CD4-positive, alpha-beta memory T cell (primary cell): Measurements from ENCODE around the gene ZMIZ1. TPM values are rescaled to one million over a fixed set of nuclear protein-coding genes. Genes with fewer than 3 reads are reported as not detected.

Experiments
- CTCF ChIA-PET: fragments of 350-600 bp; sonication (Branson Sonifier 250); formaldehyde crosslinking; loops from one replicate; lab custom pipeline; 2021; ENCODE audit warnings: inconsistent platforms; ENCODE audit not compliant: partially characterized antibody; lab: Charles Lee
- POLR2A ChIA-PET: fragments of 350-600 bp; sonication (Branson Sonifier 250); formaldehyde crosslinking; loops from one replicate; lab custom pipeline; 2021; ENCODE audit not compliant: partially characterized antibody; lab: Charles Lee
- DNase-seq, 5 donors: peaks; one replicate each; pipeline versions ENCODE4 v3.0.0 to v3.0.0-alpha.2; 2020 to 2022; ENCODE audit warnings: mixed read lengths in 1 of 5
- H3K27ac ChIP-seq: one replicate; pipeline ENCODE4 v1.7.0; 2013; ENCODE audit warnings: low read depth, low read length
- H3K27me3 ChIP-seq: 2 replicates; pipeline ENCODE4 v1.7.0; 2013; ENCODE audit warnings: mild to moderate bottlenecking, low read length, moderate library complexity; ENCODE audit not compliant: insufficient read depth
- H3K36me3 ChIP-seq: 2 replicates; pipeline ENCODE4 v1.7.0; 2013; ENCODE audit warnings: mild to moderate bottlenecking, low read length, moderate library complexity; ENCODE audit not compliant: insufficient read depth
- H3K4me1 ChIP-seq: 2 replicates; pipeline ENCODE4 v1.7.0; 2013; ENCODE audit warnings: mild to moderate bottlenecking, low read length, moderate library complexity; ENCODE audit not compliant: insufficient read depth
- H3K4me3 ChIP-seq, 2 donors: one replicate each; pipeline ENCODE4 v1.7.0; 2013; ENCODE audit warnings: low read length in 2 of 2, mild to moderate bottlenecking in 1 of 2
- H3K9me3 ChIP-seq, 2 donors: one replicate each; pipeline ENCODE4 v1.7.0; 2013; ENCODE audit warnings: low read length in 2 of 2, control low read depth in 1 of 2; ENCODE audit not compliant: control insufficient read depth in 1 of 2
- H3K27ac Mint-ChIP-seq, 7 donors: one replicate each; pipeline ENCODE4 v1.8.0; 2020 to 2021; ENCODE audit warnings: mixed read lengths in 7 of 7, mild to moderate bottlenecking in 6 of 7, inconsistent platforms in 3 of 7, moderate library complexity in 3 of 7
- H3K27me3 Mint-ChIP-seq, 2 donors: one replicate each; pipeline ENCODE4 v1.8.0; 2020 to 2021; ENCODE audit warnings: mixed read lengths in 2 of 2
- H3K36me3 Mint-ChIP-seq, 2 donors: one replicate each; pipeline ENCODE4 v1.8.0; 2020 to 2021; ENCODE audit warnings: mixed read lengths in 2 of 2, inconsistent platforms in 1 of 2, mild to moderate bottlenecking in 1 of 2
- H3K4me1 Mint-ChIP-seq, 4 donors: one replicate each; pipeline ENCODE4 v1.8.0; 2020 to 2021; ENCODE audit warnings: mixed read lengths in 4 of 4, mild to moderate bottlenecking in 1 of 4
- H3K4me3 Mint-ChIP-seq, 8 donors: one replicate each; pipeline ENCODE4 v1.8.0; 2020 to 2021; ENCODE audit warnings: mixed read lengths in 8 of 8, mild to moderate bottlenecking in 7 of 8, moderate library complexity in 6 of 8, inconsistent platforms in 3 of 8
- H3K9me3 Mint-ChIP-seq, 8 donors: one replicate each; pipeline ENCODE4 v1.8.0; 2020 to 2021; ENCODE audit warnings: mixed read lengths in 8 of 8, mild to moderate bottlenecking in 5 of 8, inconsistent platforms in 3 of 8, moderate library complexity in 1 of 8
- intact Hi-C: fragments of 100-400 bp; cut with micrococcal nuclease; formaldehyde crosslinking; loops from one replicate; pipeline ENCODE4 v1.15.1; 2023
- polyA plus RNA-seq, 2 donors: library from polyadenylated mRNA; unstranded; fragments of 300-500 nt; fragmentation: Illumina TruSeq; gene quantifications; one replicate each; pipeline ENCODE4 v1.2.3, GENCODE V29; 2021
- total RNA-seq, 2 experiments: library from RNA; stranded (reverse); gene quantifications; one replicate each; pipeline ENCODE4 v1.2.3, GENCODE V29; 2021

The ZMIZ1 gene
- total and polyA plus RNA-seq, 4 experiments from 2014 or later, result 0.58 to 25.4 (median 14.0) TPM

GRCh38 chr10:79124066-79124465 lies 55.3 kb downstream of the ZMIZ1 start:
- no peak for DNase-seq
- H3K9me3 ChIP-seq, result no peaks in the 10 kb centered on the region
- no peaks in the 10 kb centered on the region for H3K4me1 ChIP-seq
- no peak overlapping the region for H3K4me3 ChIP-seq
- POLR2A ChIA-PET, result no interaction called here
- H3K4me3 Mint-ChIP-seq, result no peak overlapping the region
- no peaks in the 10 kb centered on the region for H3K9me3 Mint-ChIP-seq
- H3K27me3 Mint-ChIP-seq, result no peaks in the 10 kb centered on the region
- peaks cover 14% of the 10 kb centered on the region for H3K36me3 ChIP-seq
- peaks cover 4 to 16% (median 12%) of the 10 kb centered on the region in 4 donors for H3K4me1 Mint-ChIP-seq
- intact Hi-C loops, result no loop called here
- no peak overlapping the region for H3K27ac ChIP-seq
- peaks cover 13 to 27% of the 10 kb centered on the region in 2 donors for H3K36me3 Mint-ChIP-seq
- H3K27ac Mint-ChIP-seq, result peak overlapping the region in 1 of 7 donors; percentile 62
- H3K27me3 ChIP-seq, result no peaks in the 10 kb centered on the region
- CTCF ChIA-PET, result interaction anchor here (1.3 to 1.5 kb wide), 2 partner anchors 16 to 272 kb away, joined by 3 to 5 read pairs; no protein-coding TSS in a partner anchor

- no peak overlapping the region for H3K27ac ChIP-seq
- no peak overlapping the region for H3K4me3 ChIP-seq
- intact Hi-C loops, result no loop called here
- Mint-ChIP-seq H3K4me1 (peaks cover 4 to 15% (median 10%) of the 10 kb centered on the region in 4 donors), H3K4me3 (no peak overlapping the region), H3K27ac (no peak overlapping the region), H3K27me3 (no peaks in the 10 kb centered on the region), H3K36me3 (peaks cover 9 to 18% of the 10 kb centered on the region in 2 donors), H3K9me3 (no peaks in the 10 kb centered on the region)
- peaks cover 8% of the 10 kb centered on the region for H3K36me3 ChIP-seq
- no peaks in the 10 kb centered on the region for H3K4me1 ChIP-seq
- ChIA-PET POLR2A (no interaction called here), CTCF (interaction anchor here (1.3 kb wide), 1 partner anchor 273 kb away, joined by 3 read pairs; no protein-coding TSS in a partner anchor)
- H3K27me3 ChIP-seq, result no peaks in the 10 kb centered on the region
- H3K9me3 ChIP-seq, result no peaks in the 10 kb centered on the region
- no peak for DNase-seq
Measured at GRCh38 chr10:79125092-79125491, 56.3 kb downstream of the ZMIZ1 start.

- Mint-ChIP-seq H3K9me3 (no peaks in the 10 kb centered on the region), H3K27ac (no peak overlapping the region), H3K4me3 (no peak overlapping the region), H3K4me1 (peaks cover 4 to 19% (median 10%) of the 10 kb centered on the region in 4 donors), H3K36me3 (peaks cover 0 to 20% of the 10 kb centered on the region in 2 donors), H3K27me3 (no peaks in the 10 kb centered on the region)
- H3K36me3 ChIP-seq, result peaks cover 3% of the 10 kb centered on the region
- no peak overlapping the region for H3K4me3 ChIP-seq
- H3K4me1 ChIP-seq, result no peaks in the 10 kb centered on the region
- H3K27ac ChIP-seq, result no peak overlapping the region
- CTCF ChIA-PET, result no interaction called here
- POLR2A ChIA-PET, result no interaction called here
- H3K27me3 ChIP-seq, result no peaks in the 10 kb centered on the region
- no peak for DNase-seq
- H3K9me3 ChIP-seq, result no peaks in the 10 kb centered on the region
- intact Hi-C loops, result no loop called here
Measured at GRCh38 chr10:79126351-79127080, 57.8 kb downstream of the ZMIZ1 start.

- peaks cover 4 to 26% (median 10%) of the 10 kb centered on the region in 4 donors for H3K4me1 Mint-ChIP-seq
- Histone ChIP-seq H3K36me3 (peaks cover 3% of the 10 kb centered on the region), H3K4me1 (no peaks in the 10 kb centered on the region), H3K27ac (no peak overlapping the region), H3K4me3 (no peak overlapping the region), H3K27me3 (no peaks in the 10 kb centered on the region), H3K9me3 (no peaks in the 10 kb centered on the region)
- ChIA-PET POLR2A (no interaction called here), CTCF (no interaction called here)
- no peaks in the 10 kb centered on the region for H3K9me3 Mint-ChIP-seq
- intact Hi-C loops, result no loop called here
- H3K27me3 Mint-ChIP-seq, result no peaks in the 10 kb centered on the region
- H3K4me3 Mint-ChIP-seq, result no peak overlapping the region
- DNase-seq, result no peak
- H3K36me3 Mint-ChIP-seq, result peaks cover 0 to 20% of the 10 kb centered on the region in 2 donors
- H3K27ac Mint-ChIP-seq, result peak overlapping the region in 1 of 7 donors; percentile 43
Measured at GRCh38 chr10:79127151-79127961, 58.6 kb downstream of the ZMIZ1 start.

GRCh38 chr10:79128241-79128922 lies 59.6 kb downstream of the ZMIZ1 start:
- no peak overlapping the region for H3K27ac ChIP-seq
- H3K27me3 Mint-ChIP-seq, result no peaks in the 10 kb centered on the region
- no peaks in the 10 kb centered on the region for H3K27me3 ChIP-seq
- CTCF ChIA-PET, result no interaction called here
- H3K4me3 ChIP-seq, result no peak overlapping the region
- H3K36me3 Mint-ChIP-seq, result peaks cover 0 to 24% of the 10 kb centered on the region in 2 donors
- intact Hi-C loops, result no loop called here
- DNase-seq, result no peak
- peaks cover 4 to 26% (median 11%) of the 10 kb centered on the region in 4 donors for H3K4me1 Mint-ChIP-seq
- H3K36me3 ChIP-seq, result peaks cover 3% of the 10 kb centered on the region
- H3K4me3 Mint-ChIP-seq, result no peak overlapping the region
- H3K9me3 Mint-ChIP-seq, result no peaks in the 10 kb centered on the region
- POLR2A ChIA-PET, result no interaction called here
- no peaks in the 10 kb centered on the region for H3K4me1 ChIP-seq
- H3K27ac Mint-ChIP-seq, result peak overlapping the region in 5 of 7 donors; percentile 3 to 50 (median 22)
- no peaks in the 10 kb centered on the region for H3K9me3 ChIP-seq

GRCh38 chr10:79128923-79129305 lies 60.1 kb downstream of the ZMIZ1 start:
- Mint-ChIP-seq H3K9me3 (no peaks in the 10 kb centered on the region), H3K27me3 (no peaks in the 10 kb centered on the region), H3K36me3 (peaks cover 0 to 22% of the 10 kb centered on the region in 2 donors), H3K4me1 (peaks cover 4 to 26% (median 11%) of the 10 kb centered on the region in 4 donors), H3K4me3 (no peak overlapping the region), H3K27ac (peak overlapping the region in 1 of 7 donors; percentile 22)
- CTCF ChIA-PET, result interaction anchor here (1.0 kb wide), 1 partner anchor 17 kb away, joined by 3 read pairs; no protein-coding TSS in a partner anchor
- peaks cover 3% of the 10 kb centered on the region for H3K36me3 ChIP-seq
- no peak overlapping the region for H3K4me3 ChIP-seq
- no peak for DNase-seq
- H3K27ac ChIP-seq, result no peak overlapping the region
- POLR2A ChIA-PET, result no interaction called here
- no peaks in the 10 kb centered on the region for H3K4me1 ChIP-seq
- no peaks in the 10 kb centered on the region for H3K9me3 ChIP-seq
- H3K27me3 ChIP-seq, result no peaks in the 10 kb centered on the region
- intact Hi-C loops, result no loop called here
